ENCODE data around the gene LRRC7. TPM values are rescaled to one million over a fixed set of nuclear protein-coding genes. Genes with fewer than 3 reads are reported as not detected.
"Not testable (repeated sequence)": the region's sequence is repeated elsewhere in the genome, so short reads cannot be mapped to it uniquely, and the experiment has no call there.

The LRRC7 gene
- total RNA-seq, 4 donors from 2014 or later: 0.07 to 1.9 (median 0.62) TPM

- no peak for ATAC-seq
- H3K4me1 ChIP-seq: no peaks in the 10 kb centered on the region
- WGBS, 2 donors (ENCODE audit: low coverage in 1 of 2): 26 to 33% methylated on average over 4 of the region's 4 CpGs
- no peaks in the 10 kb centered on the region for H3K9me3 ChIP-seq
- no peaks in the 10 kb centered on the region for H3K27me3 ChIP-seq
- no peak overlapping the region for H3K27ac ChIP-seq
- no peak overlapping the region for H3K4me3 ChIP-seq
- TF ChIP-seq POLR2AphosphoS5 (IDR thresholded peaks at IDR 0.05) (no peak), EP300 (IDR thresholded peaks at IDR 0.05) (no peak), CTCF (IDR thresholded peaks at IDR 0.05) (no peak), POLR2A (IDR thresholded peaks at IDR 0.05) (no peak)
- no peaks in the 10 kb centered on the region for H3K36me3 ChIP-seq
These were observed 142.9 kb downstream of the LRRC7 start for GRCh38 chr1:69710484-69711189.

- H3K36me3 ChIP-seq: no peaks in the 10 kb centered on the region
- 48 to 50% methylated on average over 4 of the region's 4 CpGs for WGBS, 2 donors (ENCODE audit: low coverage in 1 of 2)
- no peaks in the 10 kb centered on the region for H3K27me3 ChIP-seq
- TF ChIP-seq EP300 (IDR thresholded peaks at IDR 0.05) (no peak), POLR2AphosphoS5 (IDR thresholded peaks at IDR 0.05) (no peak), CTCF (IDR thresholded peaks at IDR 0.05) (no peak), POLR2A (IDR thresholded peaks at IDR 0.05) (no peak)
- H3K9me3 ChIP-seq: no peaks in the 10 kb centered on the region
- H3K4me3 ChIP-seq: no peak overlapping the region
- H3K27ac ChIP-seq: no peak overlapping the region
- no peaks in the 10 kb centered on the region for H3K4me1 ChIP-seq
- no peak for ATAC-seq
These were observed 143.6 kb downstream of the LRRC7 start for GRCh38 chr1:69711190-69711930.

GRCh38 chr1:69717834-69718233 is 150.1 kb downstream of the LRRC7 start:
- H3K27me3 ChIP-seq, H3K4me3 ChIP-seq, H3K27ac ChIP-seq, H3K9me3 ChIP-seq, H3K36me3 ChIP-seq, H3K4me1 ChIP-seq, ATAC-seq: not testable (repeated sequence)

- Histone ChIP-seq H3K36me3 (no peaks in the 10 kb centered on the region), H3K4me3 (no peak overlapping the region), H3K27ac (no peak overlapping the region), H3K4me1 (no peaks in the 10 kb centered on the region), H3K9me3 (no peaks in the 10 kb centered on the region), H3K27me3 (no peaks in the 10 kb centered on the region)
- WGBS, 2 donors (ENCODE audit: low coverage in 1 of 2): 33 to 80% methylated on average over 1 of the region's 1 CpG
- ATAC-seq: no peak
- TF ChIP-seq POLR2AphosphoS5 (IDR thresholded peaks at IDR 0.05) (no peak), CTCF (IDR thresholded peaks at IDR 0.05) (no peak), EP300 (IDR thresholded peaks at IDR 0.05) (no peak), POLR2A (IDR thresholded peaks at IDR 0.05) (no peak)
These were observed 160.5 kb downstream of the LRRC7 start for GRCh38 chr1:69728206-69728605.

GRCh38 chr1:69733061-69733460 is 165.3 kb downstream of the LRRC7 start:
- Histone ChIP-seq H3K4me1 (no peaks in the 10 kb centered on the region), H3K27me3 (no peaks in the 10 kb centered on the region), H3K36me3 (no peaks in the 10 kb centered on the region), H3K4me3 (no peak overlapping the region), H3K27ac (no peak overlapping the region), H3K9me3 (peaks cover 0 to 8% (median 0%) of the 10 kb centered on the region in 3 donors)
- ATAC-seq: no peak
- TF ChIP-seq POLR2A (IDR thresholded peaks at IDR 0.05): no peak
- no peak for TF ChIP-seq CTCF (IDR thresholded peaks at IDR 0.05)
- TF ChIP-seq EP300 (IDR thresholded peaks at IDR 0.05): no peak
- TF ChIP-seq POLR2AphosphoS5 (IDR thresholded peaks at IDR 0.05): no peak

Measured in gastroesophageal sphincter (tissue), 4 donors.